Measurements from ENCODE around the gene STRADB.
"Not testable (repeated sequence)": the region's sequence is repeated elsewhere in the genome, so short reads cannot be mapped to it uniquely, and the experiment has no call there.

The STRADB gene

GRCh38 chr2:201451292-201452057 lies at the start of gene STRADB, which contains the start of gene TRAK2:
Gene STRADB, plus strand, starts transcription at chr2:201451740. Its CDS starts 3,101 bp downstream, at chr2:201454841.
Gene TRAK2, minus strand, starts transcription at chr2:201451458. Its CDS starts 30,951 bp downstream, at chr2:201420507.
- DNase-seq: peak; percentile 94

GRCh38 chr2:201401815-201402214 lies 49.7 kb upstream of the STRADB start:
- DNase-seq: no peak

GRCh38 chr2:201402651-201403562 lies 48.6 kb upstream of the STRADB start:
- no peak for DNase-seq

- no peak for DNase-seq
Observed at GRCh38 chr2:201403880-201404279, 47.7 kb upstream of the STRADB start.

- no peak for DNase-seq
Observed at GRCh38 chr2:201404699-201405280, 46.8 kb upstream of the STRADB start.

GRCh38 chr2:201406077-201406662 lies 45.4 kb upstream of the STRADB start:
- no peak for DNase-seq

- no peak for DNase-seq
Observed at GRCh38 chr2:201407265-201407664, 44.3 kb upstream of the STRADB start.

GRCh38 chr2:201408931-201409330 lies 42.6 kb upstream of the STRADB start:
- no peak for DNase-seq

GRCh38 chr2:201411421-201411820 lies 40.1 kb upstream of the STRADB start:
- no peak for DNase-seq

GRCh38 chr2:201413143-201413542 lies 38.4 kb upstream of the STRADB start:
- DNase-seq: no peak

- no peak for DNase-seq
Observed at GRCh38 chr2:201413552-201413951, 38.0 kb upstream of the STRADB start.

- no peak for DNase-seq
Observed at GRCh38 chr2:201414099-201415023, 37.2 kb upstream of the STRADB start.

- no peak for DNase-seq
Observed at GRCh38 chr2:201415149-201415548, 36.4 kb upstream of the STRADB start.

GRCh38 chr2:201419057-201419635 lies 32.4 kb upstream of the STRADB start:
- peak; percentile 19 for DNase-seq

- no peak for DNase-seq
Observed at GRCh38 chr2:201419986-201420385, 31.6 kb upstream of the STRADB start.

- DNase-seq: no peak
Observed at GRCh38 chr2:201420442-201421113, 31.0 kb upstream of the STRADB start.

GRCh38 chr2:201425952-201426351 lies 25.6 kb upstream of the STRADB start:
- DNase-seq: no peak

- DNase-seq: not testable (repeated sequence)
Observed at GRCh38 chr2:201428366-201428765, 23.2 kb upstream of the STRADB start.

- DNase-seq: not testable (repeated sequence)
Observed at GRCh38 chr2:201429835-201430234, 21.7 kb upstream of the STRADB start.

- not testable (repeated sequence) for DNase-seq
Observed at GRCh38 chr2:201430322-201430721, 21.2 kb upstream of the STRADB start.

- no peak for DNase-seq
Observed at GRCh38 chr2:201430839-201431238, 20.7 kb upstream of the STRADB start.
